NCI-H2081 (cell line): ENCODE data around the gene GJA8.
A peak's percentile ranks its signal among the peaks of the same experiment; 100 is the strongest.
"Not testable (repeated sequence)": the region's sequence is repeated elsewhere in the genome, so short reads cannot be mapped to it uniquely, and the experiment has no call there.

Experiments used
- DNase-seq, 2 experiments: peaks; one replicate each; lab custom pipeline; 2025; lab: John Stamatoyannopoulos, UW

GJA8 gene

GRCh38 chr1:147902253-147902845 is at the start of gene GJA8:
GJA8 (plus strand) TSS chr1:147902795; CDS start chr1:147907956, 5,161 bp downstream.
- DNase-seq = no peak

- no peak for DNase-seq
These were observed 49.2 kb upstream of the GJA8 start for GRCh38 chr1:147853391-147853790.

- not testable (repeated sequence) for DNase-seq
These were observed 47.6 kb upstream of the GJA8 start for GRCh38 chr1:147854989-147855388.

- DNase-seq = not testable (repeated sequence)
These were observed 46.6 kb upstream of the GJA8 start for GRCh38 chr1:147855996-147856395.

GRCh38 chr1:147867204-147867603 is 35.4 kb upstream of the GJA8 start:
- not testable (repeated sequence) for DNase-seq

- DNase-seq = no peak
These were observed 24.6 kb upstream of the GJA8 start for GRCh38 chr1:147878022-147878421.

GRCh38 chr1:147879911-147880310 is 22.7 kb upstream of the GJA8 start:
- DNase-seq = no peak

- DNase-seq = no peak
These were observed 20.1 kb upstream of the GJA8 start for GRCh38 chr1:147882535-147882934.

- peak; percentile 49 to 52 for DNase-seq
These were observed 12.3 kb upstream of the GJA8 start for GRCh38 chr1:147890177-147890790.

- DNase-seq = no peak
These were observed 11.5 kb upstream of the GJA8 start for GRCh38 chr1:147891088-147891487.

- peak in 1 of 2 experiments; percentile 13 for DNase-seq
These were observed 10.4 kb upstream of the GJA8 start for GRCh38 chr1:147892216-147892615.

- peak; percentile 47 to 52 for DNase-seq
These were observed 9.8 kb upstream of the GJA8 start for GRCh38 chr1:147892731-147893214.

- no peak for DNase-seq
These were observed 7.5 kb upstream of the GJA8 start for GRCh38 chr1:147895123-147895522.

- DNase-seq = no peak
These were observed 5.4 kb upstream of the GJA8 start for GRCh38 chr1:147897029-147897752.

- DNase-seq = no peak
These were observed 4.8 kb upstream of the GJA8 start for GRCh38 chr1:147897789-147898188.

- no peak for DNase-seq
These were observed 2.1 kb downstream of the GJA8 start for GRCh38 chr1:147904726-147905125.

GRCh38 chr1:147907786-147908509 is 5.4 kb downstream of the GJA8 start:
- no peak for DNase-seq

- DNase-seq = no peak
These were observed 10.0 kb downstream of the GJA8 start for GRCh38 chr1:147912553-147912952.

GRCh38 chr1:147913362-147913942 is 10.9 kb downstream of the GJA8 start:
- no peak for DNase-seq

GRCh38 chr1:147919896-147920295 is 17.3 kb downstream of the GJA8 start:
- DNase-seq = no peak

- DNase-seq = no peak
These were observed 22.2 kb downstream of the GJA8 start for GRCh38 chr1:147924813-147925212.

- not testable (repeated sequence) for DNase-seq
These were observed 24.6 kb downstream of the GJA8 start for GRCh38 chr1:147927215-147927614.
